HL-60 (cell line): ENCODE measurements around the gene RABGEF1.

ENCODE experiments used
- DNase-seq, 2 experiments: peaks; one replicate each; pipeline ENCODE4 v3.0.0-alpha.2; 2010 to 2020; ENCODE audit warnings: low read depth in 1 of 2, low spot score in 1 of 2
- H3K27ac ChIP-seq: fragments of 250-450 bp; sonication (Bioruptor Pico); replicated peaks from 2 replicates; pipeline ENCODE4 v1.5.1; 2020; ENCODE audit warnings: mild to moderate bottlenecking, moderate library complexity
- H3K27me3 ChIP-seq: fragments of 250-450 bp; sonication (Bioruptor Pico); 2 replicates; pipeline ENCODE4 v1.5.1; 2021; ENCODE audit warnings: mild to moderate bottlenecking, moderate library complexity; ENCODE audit not compliant: insufficient read depth, poor library complexity, severe bottlenecking
- H3K4me3 ChIP-seq: replicated peaks from 2 replicates; pipeline ENCODE4 v1.5.1; 2011; ENCODE audit warnings: mild to moderate bottlenecking, control low read depth, low read length; ENCODE audit not compliant: insufficient read depth
- CTCF ChIP-seq: IDR thresholded peaks from one replicate; pipeline ENCODE4 v1.5.1; 2011; ENCODE audit warnings: low read length, control low read depth, inconsistent platforms; ENCODE audit not compliant: insufficient read depth
- GABPA ChIP-seq: IDR thresholded peaks from 2 replicates; pipeline ENCODE4 v1.6.1; 2012; ENCODE audit warnings: low read depth
- POLR2AphosphoS5 ChIP-seq: IDR thresholded peaks from 2 replicates; pipeline ENCODE4 v1.6.1; 2012; ENCODE audit warnings: low read depth
- REST ChIP-seq: IDR thresholded peaks from 2 replicates; pipeline ENCODE4 v1.6.1; 2012; ENCODE audit warnings: low read depth; ENCODE audit not compliant: insufficient replicate concordance
- SPI1 ChIP-seq: IDR thresholded peaks from 2 replicates; pipeline ENCODE4 v1.6.1; 2012; ENCODE audit warnings: low read depth, mild to moderate bottlenecking, borderline replicate concordance

RABGEF1 gene

GRCh38 chr7:66697449-66698438 is 42.8 kb upstream of the RABGEF1 start:
- no peak overlapping the region for H3K27ac ChIP-seq
- DNase-seq = no peak
- no peaks in the 10 kb centered on the region for H3K27me3 ChIP-seq
- TF ChIP-seq GABPA = no peak
- no peak for TF ChIP-seq REST
- no peak for TF ChIP-seq POLR2AphosphoS5
- TF ChIP-seq CTCF = no peak
- TF ChIP-seq SPI1 = no peak
- no peak overlapping the region for H3K4me3 ChIP-seq

DNA sequence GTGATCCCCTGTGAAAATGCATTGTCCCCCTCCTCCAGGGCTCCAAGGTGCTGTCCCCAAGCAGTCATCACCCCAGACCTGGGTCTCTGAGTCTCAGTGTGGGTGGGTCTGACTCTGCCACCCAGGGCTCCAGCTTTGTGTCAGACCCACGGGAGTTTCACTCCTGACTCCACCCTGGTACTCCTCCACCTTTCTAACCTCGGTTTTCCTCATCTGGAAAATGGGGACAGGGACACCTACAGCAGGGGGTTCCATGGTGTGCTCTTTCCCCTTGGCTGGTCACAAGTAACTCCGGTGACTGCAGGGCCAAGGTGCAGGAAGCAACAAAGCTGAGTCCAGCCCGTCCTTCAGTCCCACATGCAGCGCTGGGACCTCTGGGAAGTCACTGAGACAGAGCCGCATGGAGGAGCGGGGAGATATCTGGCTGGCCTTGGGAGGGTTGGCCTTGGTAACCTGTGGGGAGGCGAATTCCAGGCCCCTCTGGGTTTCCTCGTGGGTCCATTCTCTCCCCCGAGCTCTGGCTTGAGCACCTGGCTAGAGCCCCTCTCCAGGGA is 41.8 kb upstream of the RABGEF1 start:
- DNase-seq = no peak
- TF ChIP-seq SPI1 (no peak), POLR2AphosphoS5 (no peak), CTCF (no peak), REST (no peak), GABPA (no peak)
- no peaks in the 10 kb centered on the region for H3K27me3 ChIP-seq
- no peak overlapping the region for H3K27ac ChIP-seq
- no peak overlapping the region for H3K4me3 ChIP-seq

DNA sequence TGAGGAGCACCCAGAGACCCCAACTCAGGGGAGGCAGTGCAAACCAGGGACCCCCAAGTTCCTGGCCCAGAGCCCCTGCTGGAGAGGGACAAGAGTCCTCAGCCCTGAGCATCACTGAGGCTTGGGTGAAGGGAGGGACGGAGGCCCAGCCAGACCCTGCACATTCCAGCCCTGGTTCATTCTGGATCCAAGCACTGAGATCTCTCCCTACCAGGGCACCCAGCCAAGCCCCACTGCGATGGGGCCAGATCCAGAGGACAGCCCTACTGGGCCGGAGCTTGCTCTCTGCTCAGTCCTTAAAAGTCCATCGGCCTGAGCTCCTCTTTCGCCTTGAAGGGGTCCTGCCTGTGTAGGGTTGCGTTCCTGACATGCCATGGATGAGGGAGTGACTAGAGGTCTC is 40.5 kb upstream of the RABGEF1 start:
- H3K27me3 ChIP-seq = no peaks in the 10 kb centered on the region
- no peak overlapping the region for H3K27ac ChIP-seq
- no peak overlapping the region for H3K4me3 ChIP-seq
- DNase-seq = no peak
- no peak for TF ChIP-seq GABPA
- TF ChIP-seq REST = no peak
- no peak for TF ChIP-seq POLR2AphosphoS5
- TF ChIP-seq CTCF = no peak
- TF ChIP-seq SPI1 = no peak
